Subcutaneous adipose tissue (tissue), 4 donors: ENCODE data around the gene SHANK3. TPM values are rescaled to one million over a fixed set of nuclear protein-coding genes. Genes with fewer than 3 reads are reported as not detected.

ENCODE experiments used
- total RNA-seq, 4 donors: library from RNA; depleted of rRNA; stranded (reverse); fragments of >200 nt; gene quantifications; one replicate each; pipeline ENCODE4 v1.1.0, GENCODE V29; 2016
- TF ChIP-seq, protein P1 (sequence below): fragments of 450-650 bp; IDR thresholded peaks from one replicate; pipeline ENCODE4 v1.5.1; 2016; ENCODE audit warnings: low read depth, mild to moderate bottlenecking, control low read depth, antibody characterized with exemption, moderate library complexity

Gene SHANK3
- total RNA-seq, 4 donors from 2014 or later: 5.1 to 87.2 (median 15.2) TPM

DNA sequence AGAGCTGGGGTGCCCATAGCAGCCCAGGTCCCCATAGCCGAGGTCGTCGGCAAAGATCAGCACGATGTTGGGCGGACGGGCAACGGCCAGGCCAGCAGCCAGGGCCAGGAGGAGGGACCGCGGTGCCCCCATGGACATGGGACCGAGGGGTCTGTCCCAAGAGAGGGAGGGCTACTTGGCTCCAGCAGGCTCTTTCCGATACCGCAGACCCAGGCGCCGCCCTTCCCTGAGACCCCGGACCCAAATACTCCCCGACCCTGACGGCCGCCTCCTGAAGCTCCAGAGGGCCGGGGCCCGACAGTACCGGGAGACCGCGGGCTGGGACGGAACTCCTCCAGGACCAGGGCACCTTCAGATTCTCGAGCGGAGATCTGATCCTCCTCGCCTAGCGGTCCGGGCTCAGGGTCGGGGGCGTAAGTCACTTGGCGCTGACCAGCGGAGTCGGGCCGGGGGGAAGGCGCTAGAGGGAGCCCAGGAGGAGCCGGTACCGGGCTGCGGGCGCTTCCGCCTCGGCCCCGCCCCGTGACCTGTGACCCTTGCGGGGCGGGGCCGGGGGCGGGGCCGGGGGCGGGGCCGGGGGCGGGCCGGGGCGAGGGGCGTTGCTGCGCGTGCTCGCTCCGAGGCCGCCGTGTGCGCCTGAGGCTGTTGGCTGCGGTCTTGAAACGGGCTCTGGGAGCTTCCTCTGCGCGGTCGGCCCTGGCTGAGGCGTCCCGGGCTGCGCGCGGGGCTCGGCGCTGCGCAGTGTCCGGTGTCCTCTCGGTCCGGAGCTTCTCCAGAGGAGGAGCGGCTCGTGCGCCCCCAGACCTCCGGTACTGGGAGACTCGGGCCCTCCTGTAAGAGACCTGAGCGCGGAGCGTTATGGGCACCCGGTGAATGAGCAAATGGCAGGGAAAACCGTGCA lies 44.7 kb upstream of the SHANK3 start, which contains the start of gene ARSA:
ARSA (minus strand) TSS at position 511 of the 901 bp plus-strand sequence; CDS start at position 138, 373 bp downstream.
- TF ChIP-seq, protein P1, sequence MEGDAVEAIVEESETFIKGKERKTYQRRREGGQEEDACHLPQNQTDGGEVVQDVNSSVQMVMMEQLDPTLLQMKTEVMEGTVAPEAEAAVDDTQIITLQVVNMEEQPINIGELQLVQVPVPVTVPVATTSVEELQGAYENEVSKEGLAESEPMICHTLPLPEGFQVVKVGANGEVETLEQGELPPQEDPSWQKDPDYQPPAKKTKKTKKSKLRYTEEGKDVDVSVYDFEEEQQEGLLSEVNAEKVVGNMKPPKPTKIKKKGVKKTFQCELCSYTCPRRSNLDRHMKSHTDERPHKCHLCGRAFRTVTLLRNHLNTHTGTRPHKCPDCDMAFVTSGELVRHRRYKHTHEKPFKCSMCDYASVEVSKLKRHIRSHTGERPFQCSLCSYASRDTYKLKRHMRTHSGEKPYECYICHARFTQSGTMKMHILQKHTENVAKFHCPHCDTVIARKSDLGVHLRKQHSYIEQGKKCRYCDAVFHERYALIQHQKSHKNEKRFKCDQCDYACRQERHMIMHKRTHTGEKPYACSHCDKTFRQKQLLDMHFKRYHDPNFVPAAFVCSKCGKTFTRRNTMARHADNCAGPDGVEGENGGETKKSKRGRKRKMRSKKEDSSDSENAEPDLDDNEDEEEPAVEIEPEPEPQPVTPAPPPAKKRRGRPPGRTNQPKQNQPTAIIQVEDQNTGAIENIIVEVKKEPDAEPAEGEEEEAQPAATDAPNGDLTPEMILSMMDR: no peak

GRCh38 chr22:50628543-50629134 lies 44.0 kb upstream of the SHANK3 start:
- TF ChIP-seq, protein P1: no peak

- TF ChIP-seq, protein P1: no peak
Measured at GRCh38 chr22:50630376-50630775, 42.2 kb upstream of the SHANK3 start.

DNA sequence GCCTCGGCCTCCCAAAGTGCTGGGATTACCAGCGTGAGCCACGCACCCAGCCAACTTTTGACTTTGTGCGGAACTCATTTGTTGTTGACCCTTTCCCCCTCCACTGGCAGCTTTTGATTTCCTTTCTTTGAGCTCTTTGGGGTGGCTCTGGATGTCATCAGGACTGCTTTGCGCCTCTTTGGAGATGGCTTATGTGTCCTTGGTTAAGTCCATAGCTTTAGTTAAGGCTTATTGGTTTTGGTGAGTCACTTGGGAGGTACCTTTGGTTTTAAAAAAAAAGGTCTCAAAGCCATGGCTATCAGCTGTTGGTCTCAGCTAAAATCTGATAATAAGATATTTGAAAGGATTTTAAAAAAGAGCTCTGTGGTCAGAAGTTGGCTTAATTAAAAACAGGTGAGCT lies 39.5 kb upstream of the SHANK3 start:
- TF ChIP-seq, protein P1: no peak

DNA sequence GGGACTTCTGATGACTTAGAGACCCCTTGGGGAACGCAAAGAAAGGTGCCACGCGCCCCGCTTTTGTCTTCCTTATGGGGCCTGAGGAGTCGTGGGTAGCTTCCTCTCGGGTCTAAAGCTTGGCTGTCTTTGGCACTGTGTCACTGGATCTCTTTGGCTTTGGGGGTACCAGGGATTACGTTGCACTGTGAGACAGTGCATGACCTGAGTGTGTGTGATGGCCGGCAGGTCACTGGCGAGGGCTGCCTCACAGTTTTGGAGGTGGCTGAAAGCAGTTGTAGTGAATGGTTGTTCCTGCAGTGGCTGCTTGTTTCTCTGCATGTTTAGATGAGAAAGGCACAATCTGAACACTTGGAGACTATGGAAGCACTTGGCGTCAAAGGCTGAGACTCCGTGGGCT lies 38.9 kb upstream of the SHANK3 start:
- TF ChIP-seq, protein P1: no peak

DNA sequence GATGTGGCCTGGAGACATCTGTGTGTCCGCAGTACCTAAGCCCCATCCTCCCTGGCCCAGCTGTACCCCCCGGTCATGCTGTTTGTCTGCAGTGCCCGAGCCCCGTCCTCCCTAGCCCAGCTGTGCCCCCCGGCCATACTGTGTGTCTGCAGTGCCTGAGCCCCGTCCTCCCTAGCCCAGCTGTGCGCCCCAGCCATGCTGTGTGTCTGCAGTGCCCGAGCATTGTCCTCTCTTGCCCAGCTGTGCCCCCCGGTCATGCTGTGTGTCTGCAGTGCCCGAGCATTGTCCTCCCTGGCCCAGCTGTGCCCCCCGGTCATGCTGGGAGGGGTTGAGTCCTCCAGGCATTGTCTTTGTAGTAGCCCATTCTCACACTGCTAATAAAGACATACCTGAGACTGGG lies 37.0 kb upstream of the SHANK3 start:
- TF ChIP-seq, protein P1: no peak
